Stimulated activated CD4-positive, alpha-beta T cell treated with anti-CD3 and anti-CD28 coated beads, Interleukin-4, amount 100 ng/mL, for 48 hours (primary cell): ENCODE measurements around the gene HLCS.

Source experiments
- DNase-seq, 2 donors: peaks; one replicate each; pipeline ENCODE4 v3.0.0-alpha.2; 2020; ENCODE audit warnings: low read depth in 2 of 2

Gene HLCS

DNA sequence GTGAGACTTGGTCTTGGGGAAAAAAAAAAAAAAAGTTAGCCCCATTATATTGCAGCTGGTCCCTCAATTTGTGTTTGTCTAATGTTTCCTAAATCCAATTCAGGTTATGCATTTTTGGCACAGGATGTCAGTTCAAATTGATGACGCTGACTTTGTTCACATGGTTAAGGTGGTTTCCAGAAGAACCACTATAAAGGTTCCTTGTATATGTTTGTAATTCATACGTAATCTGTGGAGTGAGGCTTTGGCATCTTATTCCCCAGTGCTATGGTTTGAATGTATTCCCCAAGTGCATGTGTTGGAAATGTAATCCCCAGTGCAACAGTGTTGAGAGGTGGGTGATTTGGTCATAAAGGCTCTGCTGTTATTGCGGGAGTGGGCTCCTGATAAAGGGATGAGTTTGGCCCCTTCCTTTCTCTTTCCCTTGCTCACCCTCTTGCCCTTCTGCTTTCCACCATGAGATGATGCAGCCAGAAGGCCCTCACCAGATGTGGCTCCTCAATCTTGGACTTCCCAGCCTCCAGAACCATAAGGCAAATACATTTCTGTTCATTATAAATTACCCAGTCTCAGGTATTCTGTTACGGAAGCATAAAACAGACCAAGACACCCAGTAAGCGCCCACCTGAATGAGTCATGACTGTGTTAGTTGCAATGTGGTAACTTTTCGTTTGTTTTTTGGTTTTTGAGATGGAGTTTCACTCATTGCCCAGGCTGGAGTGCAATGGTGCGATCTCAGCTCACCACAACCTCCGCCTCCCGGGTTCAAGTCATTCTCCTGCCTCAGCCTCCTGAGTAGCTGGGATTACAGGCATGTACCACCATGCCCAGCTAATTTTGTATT lies 19.5 kb upstream of the HLCS start:
- DNase-seq, result no peak

DNA sequence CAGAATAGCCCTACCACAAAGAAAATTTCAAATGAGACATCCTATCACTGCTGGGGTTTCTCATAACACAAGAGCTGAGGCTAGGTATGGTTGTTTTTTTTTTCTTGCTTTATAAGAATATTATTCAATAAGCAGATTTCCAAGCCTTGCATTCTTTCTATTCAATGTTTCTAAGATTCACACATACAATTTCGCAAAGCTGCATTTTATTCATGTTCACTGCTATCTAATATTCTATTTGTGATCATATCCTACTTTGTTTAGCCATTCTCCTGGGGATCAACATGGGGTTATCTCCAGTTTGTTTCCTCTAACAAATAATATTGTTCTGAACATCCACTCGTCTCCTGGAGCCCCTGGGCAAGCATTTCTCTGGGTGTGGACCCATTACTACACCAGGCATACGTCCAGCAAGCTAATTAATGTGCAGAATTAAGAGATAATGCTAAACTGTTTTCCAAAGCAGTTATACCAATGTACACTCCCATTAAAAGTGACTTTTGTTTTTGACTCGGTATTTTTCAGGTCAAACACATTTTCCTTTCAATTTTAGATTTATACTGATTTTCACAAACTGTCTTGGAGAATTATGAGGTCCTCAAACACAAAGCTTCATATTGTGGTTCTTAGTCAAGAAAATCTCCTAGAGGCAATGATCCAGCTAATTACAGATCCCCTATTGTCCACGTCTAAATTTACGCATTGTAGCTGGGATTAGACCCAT lies 15.7 kb upstream of the HLCS start:
- DNase-seq, result no peak

DNA sequence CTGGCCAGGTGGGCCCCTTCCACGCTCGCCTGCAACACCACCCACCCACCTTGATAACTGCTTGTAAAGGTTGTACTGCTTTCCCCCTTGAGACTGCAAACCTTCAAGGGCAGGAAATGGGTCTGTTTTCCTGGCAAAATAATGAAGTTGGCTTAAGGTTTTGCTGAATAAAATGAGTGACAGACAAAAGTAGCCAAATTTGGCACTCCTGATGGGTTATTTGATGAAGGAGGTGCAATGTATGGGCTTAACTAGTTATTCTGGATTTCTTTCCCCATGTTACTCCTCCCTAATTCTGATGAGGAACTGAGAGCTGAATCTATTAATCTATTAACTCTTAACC lies 14.6 kb upstream of the HLCS start:
- no peak for DNase-seq

DNA sequence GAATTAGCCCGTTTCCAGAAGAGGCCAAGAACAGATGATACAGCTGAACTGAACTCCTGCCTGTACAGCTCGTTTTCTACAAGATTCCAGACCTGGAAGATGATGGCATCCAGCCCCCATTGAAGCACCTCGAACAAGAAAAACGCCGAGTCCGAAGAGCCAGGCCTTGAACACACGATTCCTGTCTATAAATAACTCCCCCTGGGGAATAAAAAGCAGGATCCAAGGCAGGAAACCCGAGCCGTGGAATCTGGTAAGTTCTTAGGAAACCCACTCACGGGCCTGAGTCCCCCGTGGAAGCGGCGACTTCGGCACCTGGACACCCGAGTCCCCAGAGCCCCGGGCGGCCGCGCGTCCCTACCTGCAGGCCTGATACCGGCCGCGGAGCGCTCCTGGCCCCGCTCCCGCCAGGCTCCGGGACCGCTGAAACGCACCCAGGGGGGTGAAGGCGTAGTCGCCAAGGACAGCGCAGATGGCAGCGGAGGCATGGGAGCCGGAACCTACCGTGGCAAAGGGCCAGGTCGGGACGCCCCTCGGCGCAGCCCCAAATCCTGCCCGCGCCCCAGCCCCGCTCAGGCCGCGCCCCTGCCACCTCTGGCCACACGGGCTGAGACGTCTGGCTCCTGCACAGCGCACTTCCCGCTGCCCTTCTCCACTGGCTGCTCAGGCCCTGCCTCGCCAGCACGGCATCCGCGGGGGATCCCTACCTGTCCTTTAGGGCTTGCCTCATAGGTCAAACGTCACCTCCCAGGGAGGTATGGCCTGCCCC lies 14.0 kb upstream of the HLCS start:
- DNase-seq, result no peak

DNA sequence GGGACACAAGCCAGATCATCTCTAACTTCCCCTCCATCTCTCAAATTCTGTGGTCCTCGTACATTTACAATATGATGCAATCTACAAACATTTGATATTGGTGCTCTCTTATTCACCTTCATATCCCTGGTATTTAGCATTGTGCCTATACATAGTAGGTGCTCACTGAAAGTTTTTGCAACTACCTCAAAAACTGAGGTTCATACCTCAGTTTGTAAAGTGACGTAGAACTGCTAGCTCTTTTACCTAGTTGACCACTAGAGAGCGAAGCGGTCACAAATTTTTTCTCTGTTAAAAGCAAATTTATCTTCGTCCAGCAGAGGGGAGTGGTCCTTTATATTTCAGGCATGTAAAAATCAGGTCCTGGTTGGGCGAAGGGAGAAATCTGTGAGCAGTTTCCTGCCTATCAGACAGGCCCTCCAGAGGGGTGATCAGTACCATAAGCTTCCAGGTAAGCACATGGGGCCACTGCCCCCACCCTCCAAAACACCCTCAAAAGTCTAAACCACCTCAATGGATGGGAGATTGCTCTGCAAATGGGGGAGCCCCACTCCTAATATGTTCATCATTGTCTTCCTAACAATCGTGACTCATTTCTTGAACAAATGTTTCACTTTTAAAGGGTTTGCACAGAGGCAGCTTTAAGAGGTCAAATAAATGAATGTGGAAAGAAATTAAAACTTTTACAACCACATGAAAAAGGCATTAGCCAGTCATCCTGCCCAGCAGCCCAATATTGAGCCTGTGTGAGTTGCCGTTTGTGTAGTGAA lies 10.6 kb upstream of the HLCS start:
- no peak for DNase-seq

DNA sequence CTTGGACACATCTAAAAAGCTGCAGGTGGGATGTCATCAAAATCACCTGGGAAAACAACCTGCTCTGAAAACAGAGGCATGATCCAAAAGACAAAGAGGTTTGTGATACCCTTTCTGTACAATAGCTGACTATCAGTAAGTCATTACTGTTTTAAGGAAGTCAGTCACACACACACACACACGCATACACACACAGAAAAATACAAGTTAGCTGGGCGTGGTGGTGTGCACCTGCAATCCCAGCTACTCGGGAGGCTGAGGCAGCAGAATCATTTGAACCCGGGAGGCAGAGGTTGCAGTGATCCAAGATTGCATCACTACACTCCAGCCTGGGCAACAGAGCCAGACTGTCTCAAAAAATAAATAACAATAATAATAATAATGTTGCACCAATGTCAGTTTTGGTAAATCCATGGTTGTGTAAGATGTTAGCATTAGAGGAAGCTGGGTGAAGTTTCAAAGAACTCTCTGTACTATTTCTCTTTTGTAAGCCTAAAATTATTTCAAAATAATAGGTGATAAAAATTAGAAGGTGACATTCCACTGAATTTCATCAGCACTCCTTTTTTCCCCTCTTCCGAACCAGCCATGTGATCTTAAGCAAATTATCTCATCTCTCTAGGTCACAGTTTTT lies 9.9 kb upstream of the HLCS start:
- no peak for DNase-seq

DNA sequence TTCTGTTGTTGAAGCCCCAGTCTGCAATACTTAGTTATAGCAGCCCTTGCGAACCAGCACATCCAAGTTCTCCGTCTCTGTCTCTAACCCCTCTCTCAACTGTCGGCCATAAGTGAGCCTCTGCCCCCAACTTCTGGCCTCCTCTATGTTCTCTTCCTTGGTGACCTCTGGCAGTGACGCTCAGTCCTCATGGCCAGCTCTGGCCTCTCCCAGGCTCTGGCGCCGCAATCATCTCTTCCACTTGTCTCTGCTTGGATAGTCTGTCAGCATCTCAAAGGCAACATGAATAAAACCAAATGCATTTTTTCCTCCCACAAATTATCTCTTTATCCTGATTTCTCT lies 8.4 kb upstream of the HLCS start:
- DNase-seq, result no peak

DNA sequence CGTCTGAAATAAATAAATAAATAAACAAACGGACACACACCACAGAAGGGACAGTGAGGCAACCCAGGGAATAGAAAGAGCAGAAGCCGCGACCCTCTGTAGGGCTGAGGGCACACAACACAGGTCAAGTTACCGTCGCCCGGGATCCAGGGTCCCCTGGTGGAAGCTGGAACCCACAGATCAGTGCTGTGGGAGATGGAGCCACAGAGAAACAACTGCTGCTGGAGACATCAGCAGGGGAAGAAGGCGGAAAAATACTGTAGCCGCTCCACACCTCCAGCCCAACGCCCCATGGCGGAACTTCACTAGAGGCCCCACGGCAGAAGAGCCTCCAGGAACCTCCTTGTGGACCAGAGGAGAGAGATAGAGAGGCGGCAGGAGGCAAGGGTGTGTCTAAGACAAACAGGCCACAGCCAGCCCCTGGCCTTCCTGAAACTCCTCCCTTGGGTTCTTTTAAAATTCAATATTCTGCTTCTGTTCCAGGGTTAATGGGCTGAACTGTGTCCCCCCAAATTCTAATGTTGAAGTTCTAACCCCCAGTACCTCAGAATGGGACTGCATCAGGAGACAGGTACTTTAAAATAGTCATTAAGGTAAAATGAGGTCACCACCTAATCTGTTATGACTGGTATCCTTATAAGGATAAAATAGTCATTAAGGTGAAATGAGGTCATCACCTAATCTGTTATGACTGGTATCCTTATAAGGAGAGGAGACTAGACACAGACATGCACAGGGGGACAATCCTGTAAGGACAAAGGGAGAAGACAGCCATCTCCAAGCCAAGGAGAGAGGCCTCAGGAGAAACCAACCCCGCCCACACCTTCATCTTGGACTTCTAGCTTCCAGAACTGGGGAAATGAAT lies 7.7 kb upstream of the HLCS start:
- DNase-seq, result no peak

DNA sequence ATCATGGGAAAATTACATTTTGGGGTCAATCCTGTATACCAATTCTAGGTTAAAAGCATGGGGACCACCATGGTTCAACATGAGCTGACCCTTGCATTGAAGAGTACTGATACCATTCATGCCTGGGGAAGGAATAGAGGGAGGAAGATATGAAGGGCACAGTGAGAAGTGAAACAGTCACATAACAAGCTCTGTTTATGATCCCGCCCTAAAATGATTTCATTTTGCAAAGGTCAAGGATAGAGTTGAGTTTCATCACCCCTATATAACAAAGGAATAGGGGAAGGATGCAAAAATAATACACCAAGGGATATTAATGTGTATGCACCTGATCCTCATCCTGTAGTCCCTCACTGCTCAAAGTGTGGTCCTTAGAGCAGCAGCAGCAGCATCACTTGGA lies 2.5 kb upstream of the HLCS start:
- no peak for DNase-seq

DNA sequence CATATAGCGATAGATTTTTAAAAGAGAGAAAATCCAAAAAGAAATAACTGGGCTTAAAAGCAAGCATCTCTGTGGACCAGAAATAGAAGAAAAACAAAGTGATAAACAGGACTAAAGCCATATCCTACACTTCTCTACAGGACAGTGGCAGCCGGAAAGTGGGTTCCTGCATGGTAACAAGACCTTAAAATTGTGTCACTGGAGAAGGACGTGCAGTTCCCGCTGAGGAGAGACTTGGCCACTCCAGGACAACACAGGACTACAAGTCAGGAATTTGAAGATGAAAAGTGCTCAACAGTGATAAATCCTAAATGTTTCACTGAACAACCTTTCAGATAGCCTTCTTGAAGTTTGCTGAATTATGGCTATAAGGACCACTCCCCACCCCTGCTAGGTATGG lies 1.9 kb upstream of the HLCS start:
- DNase-seq, result no peak

DNA sequence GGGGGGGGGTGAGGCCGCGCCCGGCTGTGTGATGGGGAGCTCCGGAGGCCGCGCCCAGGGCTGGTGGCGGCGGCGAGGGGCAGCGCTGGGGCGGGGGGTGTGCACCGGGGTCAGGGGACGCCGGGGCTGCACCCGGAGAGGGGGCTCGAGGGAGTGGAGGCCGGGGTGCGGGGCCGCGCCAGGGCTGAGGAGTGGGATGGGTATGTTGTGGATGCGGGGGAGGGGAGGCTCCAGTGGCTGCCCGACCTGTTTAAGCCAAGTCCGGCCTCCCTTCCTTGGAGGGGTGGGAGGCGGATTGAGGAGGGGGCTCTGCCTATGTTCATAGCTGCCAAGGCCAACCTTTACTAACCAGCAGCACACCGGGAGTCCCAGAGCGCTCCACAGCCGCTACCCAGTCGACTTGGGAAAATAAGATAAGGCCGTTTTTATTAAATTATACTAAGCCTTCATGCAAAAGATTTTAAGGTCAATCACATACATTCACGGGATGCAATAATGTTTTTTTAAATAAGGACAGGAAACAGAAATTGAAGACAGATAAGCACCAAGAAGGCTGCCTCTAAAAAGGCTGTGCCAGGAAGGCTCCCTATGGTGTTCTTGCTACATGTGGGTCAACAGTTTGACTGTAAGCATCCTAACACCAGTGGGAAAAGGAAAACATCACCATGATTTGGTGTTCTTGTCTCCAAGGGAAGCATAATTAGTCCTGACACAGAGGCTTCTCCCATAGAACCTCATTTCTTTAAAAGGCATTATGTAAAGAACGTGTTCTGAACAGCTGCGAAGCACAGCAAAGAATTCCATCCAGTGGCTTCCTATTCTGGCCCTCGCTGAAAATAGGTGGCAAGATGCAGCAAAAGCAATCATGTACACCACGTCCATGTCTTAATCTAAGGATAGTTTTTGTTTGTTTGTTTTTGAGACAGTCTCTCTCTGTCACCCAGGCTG lies 626 bp upstream of the HLCS start:
- DNase-seq, result no peak

DNA sequence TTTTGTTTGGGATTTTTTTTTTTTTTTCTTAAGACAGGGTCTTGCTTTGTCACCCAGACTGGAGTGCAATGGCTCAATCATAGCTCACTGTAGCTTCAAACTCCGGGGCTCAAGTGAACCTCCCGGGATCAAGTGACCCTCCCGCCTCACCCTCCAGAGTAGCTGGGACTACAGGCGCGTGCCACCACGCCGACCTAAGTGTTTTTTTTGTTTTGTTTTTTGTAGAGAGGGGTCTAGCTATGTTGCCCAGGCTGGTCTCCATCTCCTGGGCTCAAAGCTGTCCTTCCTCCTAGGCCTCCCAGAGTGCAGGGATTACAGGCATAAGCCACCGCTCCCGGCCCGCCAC lies 776 bp downstream of the HLCS start:
- DNase-seq, result no peak

DNA sequence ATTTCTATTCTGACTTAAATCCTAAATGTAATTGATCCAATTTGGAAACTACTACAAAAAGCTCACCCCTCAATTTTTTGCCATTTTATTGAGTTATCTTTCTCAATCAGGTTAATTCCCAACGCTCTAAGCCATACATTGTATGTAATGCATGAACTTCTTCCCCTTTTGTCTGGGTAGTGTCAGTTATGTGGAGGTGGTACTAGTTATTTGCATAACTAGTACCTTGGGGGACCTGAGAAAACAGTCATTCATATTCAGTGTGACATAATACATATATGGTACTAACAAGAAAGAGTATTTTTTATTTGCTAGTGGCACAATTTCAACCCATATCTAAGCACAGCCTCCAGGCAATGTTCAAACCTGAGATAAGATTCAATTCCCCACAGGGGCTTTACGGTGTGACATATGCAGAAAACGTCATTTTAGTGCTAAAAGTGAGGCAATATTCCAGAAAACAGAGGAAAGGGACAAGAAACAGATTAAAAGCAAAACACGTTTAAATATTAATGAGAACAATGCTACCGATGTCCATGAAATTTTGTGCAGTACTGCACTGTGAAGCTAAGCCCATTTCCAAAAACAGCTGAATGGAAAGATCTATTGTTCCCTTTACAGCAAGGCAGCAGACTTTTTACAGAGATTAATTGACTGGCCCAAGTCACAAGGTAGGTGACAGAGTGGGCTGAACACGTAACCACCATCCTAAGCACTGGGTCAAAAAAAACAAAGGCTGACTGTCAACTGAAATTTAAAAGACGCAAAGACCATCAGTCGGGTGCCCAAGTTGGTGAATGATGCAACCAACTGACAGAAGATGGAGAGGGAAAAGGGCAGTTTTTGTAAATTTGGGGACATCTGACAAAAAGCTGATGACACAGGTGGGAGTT lies 1.4 kb downstream of the HLCS start:
- no peak for DNase-seq

DNA sequence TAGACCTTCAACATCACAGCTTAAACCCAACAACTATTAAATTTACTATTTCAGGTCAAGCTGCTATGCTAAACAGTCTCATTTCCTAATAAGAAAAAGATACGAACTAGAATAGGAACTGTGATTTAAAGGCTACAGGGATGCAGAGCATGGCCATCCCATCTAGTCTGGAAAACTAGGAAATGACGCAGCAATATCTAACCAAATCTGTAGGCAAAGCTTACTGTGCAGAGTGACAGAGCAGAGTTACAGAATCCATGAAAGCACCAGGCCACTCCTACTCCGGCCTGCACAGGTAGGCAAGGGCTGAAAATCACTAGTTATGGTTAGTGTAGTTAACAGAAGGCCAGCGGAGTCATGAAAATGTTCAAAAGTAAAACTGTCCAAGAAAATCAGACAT lies 2.1 kb downstream of the HLCS start:
- DNase-seq, result no peak

DNA sequence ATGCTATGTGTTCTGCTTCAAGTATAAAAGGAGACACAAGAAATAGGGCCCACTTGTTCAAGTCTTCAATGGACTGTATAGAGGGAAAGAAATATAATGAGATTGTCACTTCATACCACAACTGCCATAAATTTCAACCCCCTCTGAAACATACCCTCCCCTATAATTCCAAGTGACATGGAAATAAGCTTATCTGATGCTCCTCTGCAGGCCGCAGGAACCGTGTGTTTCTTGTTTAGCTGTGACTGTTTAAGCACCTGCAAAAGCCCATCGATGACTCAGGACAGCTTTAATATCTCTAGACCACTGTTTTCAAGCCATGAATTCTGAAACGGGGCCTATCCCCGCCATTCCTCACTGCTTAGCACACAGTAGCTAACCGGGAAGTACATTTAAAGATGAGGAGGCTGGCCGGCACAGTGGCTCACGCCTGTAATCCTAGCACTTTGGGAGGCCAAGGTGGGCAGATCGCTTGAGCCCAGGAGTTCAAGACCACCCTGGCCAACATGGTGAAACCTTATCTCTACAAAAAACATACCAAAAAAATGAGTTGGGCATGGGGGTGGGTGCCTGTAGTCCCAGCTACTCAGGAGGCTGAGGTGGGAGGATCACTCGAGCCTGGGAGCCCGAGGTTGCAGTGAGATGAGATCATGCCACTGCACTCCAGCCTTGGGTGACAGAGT lies 4.2 kb downstream of the HLCS start:
- no peak for DNase-seq

DNA sequence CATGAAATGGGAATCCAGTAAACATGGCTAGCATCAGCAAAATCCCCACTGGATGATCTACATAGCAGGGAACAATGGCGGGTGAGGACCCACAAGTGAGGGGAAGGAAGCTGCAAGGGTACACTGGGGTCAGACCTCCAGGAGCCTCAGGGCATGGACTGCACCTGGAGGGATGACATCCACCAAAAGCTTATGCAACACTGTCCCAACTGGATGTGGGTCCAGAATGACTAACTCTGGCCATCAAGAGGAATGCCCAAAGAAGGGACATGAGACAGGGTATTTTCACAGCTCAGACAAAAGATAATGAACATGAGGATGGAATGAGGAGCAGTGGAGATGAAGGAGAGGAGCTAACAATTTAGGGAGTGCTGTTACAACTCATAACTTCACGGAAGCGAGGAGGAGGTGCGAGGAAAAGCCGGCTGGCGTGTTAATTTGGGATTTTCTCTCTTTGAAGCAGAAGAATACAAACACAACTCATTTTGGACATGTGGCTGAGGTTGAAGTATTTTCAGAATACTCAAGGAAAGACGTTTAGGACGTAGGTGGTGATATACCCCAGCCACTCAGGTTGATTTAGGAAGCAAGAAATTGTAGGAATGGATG lies 5.7 kb downstream of the HLCS start:
- DNase-seq, result no peak

DNA sequence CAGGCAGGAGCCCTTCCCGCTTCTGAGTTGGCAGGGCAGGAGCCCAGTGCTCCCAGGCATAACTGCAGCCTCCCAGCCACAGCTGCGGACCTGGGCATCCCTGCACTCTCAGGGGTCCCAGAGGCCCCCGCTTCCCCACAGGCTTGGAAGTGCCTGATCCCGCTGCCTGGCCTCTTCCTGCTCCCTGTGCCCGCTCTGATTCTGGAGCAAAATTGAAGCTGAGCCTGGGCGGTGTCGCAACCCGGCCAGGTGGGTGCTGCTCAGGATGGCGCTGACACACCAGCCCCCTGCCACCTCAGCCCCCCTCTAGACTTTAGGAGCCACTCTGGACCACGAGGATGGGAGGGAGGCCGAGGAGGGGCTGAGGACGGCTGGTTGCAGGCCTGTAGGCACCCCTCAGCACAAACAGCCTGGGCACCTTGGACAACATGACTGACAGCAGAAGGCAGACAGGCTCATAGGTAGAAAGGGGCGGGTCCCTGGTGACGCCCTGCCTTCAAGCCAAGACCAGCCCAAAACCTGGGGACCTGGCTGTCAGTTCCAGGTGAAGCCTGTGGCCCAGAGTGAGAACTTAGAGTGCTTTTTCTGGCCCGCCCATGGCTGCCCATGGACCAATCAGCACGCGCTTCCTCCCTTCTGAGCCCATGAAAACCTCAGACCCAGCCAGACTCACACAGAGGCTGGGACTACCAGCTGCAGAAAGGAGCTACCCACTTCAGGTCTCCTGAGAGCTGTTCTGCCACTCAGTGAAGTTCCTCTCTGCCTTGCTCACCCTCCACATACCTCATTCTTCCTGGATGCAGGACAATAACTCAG lies 7.2 kb downstream of the HLCS start:
- DNase-seq, result no peak
